ENCODE results near the gene GABRB2. TPM values are rescaled to one million over a fixed set of nuclear protein-coding genes. Genes with fewer than 3 reads are reported as not detected.
"Not testable (repeated sequence)": the region's sequence is repeated elsewhere in the genome, so short reads cannot be mapped to it uniquely, and the experiment has no call there.

Gene GABRB2
- total RNA-seq, 1 donor from 2014 or later = 0.20 TPM

- FAIRE-seq = no peak
- no peak for DNase-seq (ENCODE audit: low read depth)
- no peaks in the 10 kb centered on the region for H3K27me3 ChIP-seq (ENCODE audit: insufficient read depth, low read length)
Measured at GRCh38 chr5:161246749-161247148, 299.8 kb downstream of the GABRB2 start.

GRCh38 chr5:161245846-161246245 is 300.7 kb downstream of the GABRB2 start:
- not testable (repeated sequence) for FAIRE-seq; H3K79me2 ChIP-seq (ENCODE audit: insufficient read depth, low read length); H4K20me1 ChIP-seq (ENCODE audit: insufficient read depth, low read length); DNase-seq (ENCODE audit: low read depth); H3K9me3 ChIP-seq (ENCODE audit: insufficient read depth, low read depth, low read length); H3K27ac ChIP-seq (ENCODE audit: low read depth, low read length); H2AFZ ChIP-seq (ENCODE audit: low read depth, low read length); H3K4me1 Mint-ChIP-seq (ENCODE audit: low read depth, unreplicated experiment); H3K4me3 ChIP-seq (ENCODE audit: insufficient read depth, low read depth, low read length); H3K9ac ChIP-seq (ENCODE audit: low read length); H3K36me3 ChIP-seq (ENCODE audit: insufficient read depth, low read length); H3K4me3 Mint-ChIP-seq (ENCODE audit: unreplicated experiment); H3K4me1 ChIP-seq (ENCODE audit: insufficient read depth, low read length); H3K4me2 ChIP-seq (ENCODE audit: low read length); H3K27me3 ChIP-seq (ENCODE audit: insufficient read depth, low read length); H3K27ac Mint-ChIP-seq (ENCODE audit: unreplicated experiment); H3K27me3 Mint-ChIP-seq (ENCODE audit: low read depth, unreplicated experiment); H3K36me3 Mint-ChIP-seq (ENCODE audit: low read depth, unreplicated experiment)
- H3K9me3 Mint-ChIP-seq (ENCODE audit: unreplicated experiment) = peaks cover 15% of the 10 kb centered on the region

More at GRCh38 chr5:161246749-161247148, 299.8 kb downstream of the GABRB2 start:
- no peak overlapping the region for H3K27ac ChIP-seq (ENCODE audit: low read depth, low read length)
- H2AFZ ChIP-seq (ENCODE audit: low read depth, low read length) = no peak overlapping the region
- no peaks in the 10 kb centered on the region for H3K79me2 ChIP-seq (ENCODE audit: insufficient read depth, low read length)
- Mint-ChIP-seq H3K27ac (ENCODE audit: unreplicated experiment) (no peak overlapping the region), H3K27me3 (ENCODE audit: low read depth, unreplicated experiment) (peaks cover 2% of the 10 kb centered on the region), H3K4me1 (ENCODE audit: low read depth, unreplicated experiment) (no peaks in the 10 kb centered on the region), H3K36me3 (ENCODE audit: low read depth, unreplicated experiment) (no peaks in the 10 kb centered on the region), H3K4me3 (ENCODE audit: unreplicated experiment) (no peak overlapping the region), H3K9me3 (ENCODE audit: unreplicated experiment) (peaks cover 9% of the 10 kb centered on the region)
- no peaks in the 10 kb centered on the region for H3K36me3 ChIP-seq (ENCODE audit: insufficient read depth, low read length)
- H3K4me3 ChIP-seq (ENCODE audit: insufficient read depth, low read depth, low read length) = no peak overlapping the region
- H3K4me2 ChIP-seq (ENCODE audit: low read length) = no peak overlapping the region
- no peaks in the 10 kb centered on the region for H3K9me3 ChIP-seq (ENCODE audit: insufficient read depth, low read depth, low read length)
- H3K9ac ChIP-seq (ENCODE audit: low read length) = no peak overlapping the region
- no peak for TF ChIP-seq EZH2 (IDR thresholded peaks at IDR 0.05; ENCODE audit: insufficient read depth, low read length)
- H3K4me1 ChIP-seq (ENCODE audit: insufficient read depth, low read length) = no peaks in the 10 kb centered on the region
- H4K20me1 ChIP-seq (ENCODE audit: insufficient read depth, low read length) = no peaks in the 10 kb centered on the region

Other genes with a start within 250 kb of the GABRB2 start
- not detected in 2 replicates for gene GABRA6, start 139.0 kb upstream of the GABRB2 start, total RNA-seq

Data from astrocyte (in vitro differentiated cells and primary cell).